Amniotic epithelial cell (primary cell): ENCODE measurements around the gene SYS1.

ENCODE experiments used
- DNase-seq: peaks from one replicate; pipeline ENCODE4 v3.0.0-alpha.2; 2010; ENCODE audit warnings: low read depth

The SYS1 gene

GRCh38 chr20:45355209-45356084, 7.5 kb upstream of the SYS1 start:
- peak; percentile 89 for DNase-seq

GRCh38 chr20:45358282-45359068, 4.5 kb upstream of the SYS1 start:
- peak; percentile 83 for DNase-seq

- DNase-seq = peak; percentile 56
These were observed 3.9 kb upstream of the SYS1 start for GRCh38 chr20:45359069-45359405.

GRCh38 chr20:45359406-45360148, 3.4 kb upstream of the SYS1 start:
- DNase-seq = peak; percentile 81

- no peak for DNase-seq
These were observed 1.2 kb upstream of the SYS1 start for GRCh38 chr20:45361793-45362192.

GRCh38 chr20:45363611-45364492, 896 bp downstream of the SYS1 start:
- DNase-seq = no peak

GRCh38 chr20:45365444-45365970, 2.6 kb downstream of the SYS1 start:
- DNase-seq = no peak

- DNase-seq = no peak
These were observed 3.2 kb downstream of the SYS1 start for GRCh38 chr20:45366192-45366591.

GRCh38 chr20:45366631-45367030, 3.7 kb downstream of the SYS1 start:
- no peak for DNase-seq

- DNase-seq = no peak
These were observed 4.2 kb downstream of the SYS1 start for GRCh38 chr20:45367126-45367525.

GRCh38 chr20:45368221-45368980, 5.4 kb downstream of the SYS1 start:
- no peak for DNase-seq

- no peak for DNase-seq
These were observed 7.7 kb downstream of the SYS1 start for GRCh38 chr20:45370571-45371160.

- no peak for DNase-seq
These were observed 9.3 kb downstream of the SYS1 start for GRCh38 chr20:45372241-45372640.

- no peak for DNase-seq
These were observed 9.8 kb downstream of the SYS1 start for GRCh38 chr20:45372646-45373352.

- peak; percentile 65 for DNase-seq
These were observed 10.6 kb downstream of the SYS1 start for GRCh38 chr20:45373353-45374100.

- DNase-seq = no peak
These were observed 11.1 kb downstream of the SYS1 start for GRCh38 chr20:45374101-45374467.

GRCh38 chr20:45374966-45375365, 12.0 kb downstream of the SYS1 start:
- no peak for DNase-seq

- DNase-seq = no peak
These were observed 14.3 kb downstream of the SYS1 start for GRCh38 chr20:45377269-45377668.

GRCh38 chr20:45378191-45378590, 15.2 kb downstream of the SYS1 start, which contains the start of gene TP53TG5:
TP53TG5 (minus strand) TSS chr20:45378325; CDS start chr20:45378236, 89 bp downstream.
- no peak for DNase-seq
